Caco-2 (cell line): ENCODE results near the gene KDM2B. TPM values are rescaled to one million over a fixed set of nuclear protein-coding genes. Genes with fewer than 3 reads are reported as not detected.

Experiments
- BruUV-seq: library from RNA; stranded (reverse); fragments of 400-500 nt; replicated peaks from 2 replicates; lab custom pipeline; 2021; lab: Mats Ljungman, UMichigan
- CTCF ChIA-PET: fragments of 300-600 bp; sonication (Branson Sonifier 250); formaldehyde crosslinking; loops from one replicate; lab custom pipeline; 2022; ENCODE audit warnings: antibody characterized with exemption; lab: Charles Lee
- POLR2A ChIA-PET: fragments of 300-600 bp; sonication (Branson Sonifier 250); formaldehyde crosslinking; loops from one replicate; lab custom pipeline; 2022; ENCODE audit warnings: antibody characterized with exemption; lab: Charles Lee
- DNase-seq, 2 experiments: peaks; one replicate each; pipeline versions ENCODE4 v3.0.0 to v3.0.0-alpha.2; 2020 to 2022
- H3K27me3 ChIP-seq: replicated peaks from 2 replicates; pipeline ENCODE4 v1.6.0; 2011; ENCODE audit warnings: low read length; ENCODE audit not compliant: control insufficient read depth, insufficient read depth
- H3K36me3 ChIP-seq: 2 replicates; pipeline ENCODE4 v1.5.1; 2011; ENCODE audit warnings: low read length; ENCODE audit not compliant: control insufficient read depth, insufficient read depth
- H3K4me1 ChIP-seq: fragments of 250-450 bp; sonication (Bioruptor Pico); 2 replicates; pipeline ENCODE4 v1.5.1; 2020; ENCODE audit warnings: mild to moderate bottlenecking
- H3K4me3 ChIP-seq: 2 replicates; pipeline ENCODE4 v1.5.1; 2011; ENCODE audit warnings: low read depth, mild to moderate bottlenecking, control low read depth, low read length
- H3K9me3 ChIP-seq: fragments of 250-450 bp; sonication (Bioruptor Pico); 2 replicates; pipeline ENCODE4 v1.5.1; 2020; ENCODE audit warnings: mild to moderate bottlenecking, moderate library complexity
- H3K27ac Mint-ChIP-seq: one replicate; pipeline ENCODE4 v1.8.0; 2022; ENCODE audit warnings: mixed read lengths; ENCODE audit not compliant: unreplicated experiment
- H3K27me3 Mint-ChIP-seq: one replicate; pipeline ENCODE4 v1.8.0; 2022; ENCODE audit warnings: mixed read lengths; ENCODE audit not compliant: insufficient read depth, unreplicated experiment
- H3K36me3 Mint-ChIP-seq: one replicate; pipeline ENCODE4 v1.8.0; 2022; ENCODE audit warnings: mild to moderate bottlenecking, mixed read lengths; ENCODE audit not compliant: insufficient read depth, unreplicated experiment
- H3K4me1 Mint-ChIP-seq: one replicate; pipeline ENCODE4 v1.8.0; 2022; ENCODE audit warnings: low read depth, mixed read lengths; ENCODE audit not compliant: unreplicated experiment
- H3K4me3 Mint-ChIP-seq: one replicate; pipeline ENCODE4 v1.8.0; 2022; ENCODE audit warnings: mild to moderate bottlenecking, moderate library complexity, mixed read lengths; ENCODE audit not compliant: unreplicated experiment
- H3K9me3 Mint-ChIP-seq: one replicate; pipeline ENCODE4 v1.8.0; 2022; ENCODE audit warnings: mixed read lengths; ENCODE audit not compliant: unreplicated experiment
- intact Hi-C: fragments of 100-400 bp; cut with micrococcal nuclease; formaldehyde crosslinking; loops from one replicate; pipeline ENCODE4 v1.10.0; 2022; ENCODE audit not compliant: unreplicated experiment
- total RNA-seq: library from RNA; stranded (reverse); gene quantifications from 2 replicates; pipeline ENCODE4 v1.2.3, GENCODE V29; 2022
- TF ChIP-seq, protein P1 (sequence below), 2 experiments: fragments of 200-600 bp in 1 of 2; IDR thresholded peaks; 1 replicate in 1 of 2; 2 replicates in 1 of 2; pipeline versions ENCODE4 v1.5.1 to v1.8.0; 2011 to 2022; ENCODE audit warnings: antibody characterized with exemption in 1 of 2, control low read depth in 1 of 2, inconsistent platforms in 1 of 2, low read depth in 1 of 2, low read length in 1 of 2, mild to moderate bottlenecking in 1 of 2, moderate library complexity in 1 of 2; ENCODE audit not compliant: insufficient read depth in 1 of 2, severe bottlenecking in 1 of 2, unreplicated experiment in 1 of 2

The KDM2B gene
- total RNA-seq, 1 experiment from 2014 or later: 48.4 TPM

DNA sequence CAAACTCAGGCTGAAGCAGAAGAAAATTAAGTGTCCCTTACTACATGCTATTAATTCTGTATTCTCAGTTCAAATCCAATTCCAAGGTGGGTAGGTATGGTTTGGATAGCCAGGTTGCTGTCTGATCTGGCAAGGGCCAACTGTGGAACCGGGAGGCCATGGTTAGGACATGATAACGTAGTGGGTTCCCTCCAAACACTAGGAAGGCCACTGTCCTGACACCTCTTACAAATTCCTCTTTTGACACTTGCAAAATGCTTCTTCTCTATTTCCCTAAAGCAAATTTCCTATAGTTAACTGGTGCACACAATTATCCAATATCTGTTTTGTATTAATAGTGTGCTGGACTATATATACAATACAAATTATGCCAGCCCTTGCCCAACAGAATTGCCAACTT lies 110.1 kb downstream of the KDM2B start:
- no TSS peak for BruUV-seq
- ChIA-PET POLR2A (no interaction called here), CTCF (no interaction called here)
- H3K27ac Mint-ChIP-seq: no peak overlapping the region
- intact Hi-C loops: no loop called here
- peaks cover 6% of the 10 kb centered on the region for H3K36me3 Mint-ChIP-seq
- no peaks in the 10 kb centered on the region for H3K9me3 ChIP-seq
- no peaks in the 10 kb centered on the region for H3K27me3 Mint-ChIP-seq
- no peak for DNase-seq
- peaks cover 11% of the 10 kb centered on the region; the same call in 1 of the 2 replicates for H3K4me1 ChIP-seq
- no peaks in the 10 kb centered on the region for H3K36me3 ChIP-seq
- H3K4me1 Mint-ChIP-seq: peaks cover 6% of the 10 kb centered on the region
- TF ChIP-seq, protein P1, sequence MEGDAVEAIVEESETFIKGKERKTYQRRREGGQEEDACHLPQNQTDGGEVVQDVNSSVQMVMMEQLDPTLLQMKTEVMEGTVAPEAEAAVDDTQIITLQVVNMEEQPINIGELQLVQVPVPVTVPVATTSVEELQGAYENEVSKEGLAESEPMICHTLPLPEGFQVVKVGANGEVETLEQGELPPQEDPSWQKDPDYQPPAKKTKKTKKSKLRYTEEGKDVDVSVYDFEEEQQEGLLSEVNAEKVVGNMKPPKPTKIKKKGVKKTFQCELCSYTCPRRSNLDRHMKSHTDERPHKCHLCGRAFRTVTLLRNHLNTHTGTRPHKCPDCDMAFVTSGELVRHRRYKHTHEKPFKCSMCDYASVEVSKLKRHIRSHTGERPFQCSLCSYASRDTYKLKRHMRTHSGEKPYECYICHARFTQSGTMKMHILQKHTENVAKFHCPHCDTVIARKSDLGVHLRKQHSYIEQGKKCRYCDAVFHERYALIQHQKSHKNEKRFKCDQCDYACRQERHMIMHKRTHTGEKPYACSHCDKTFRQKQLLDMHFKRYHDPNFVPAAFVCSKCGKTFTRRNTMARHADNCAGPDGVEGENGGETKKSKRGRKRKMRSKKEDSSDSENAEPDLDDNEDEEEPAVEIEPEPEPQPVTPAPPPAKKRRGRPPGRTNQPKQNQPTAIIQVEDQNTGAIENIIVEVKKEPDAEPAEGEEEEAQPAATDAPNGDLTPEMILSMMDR (IDR thresholded peaks at IDR 0.05; ENCODE audit: insufficient read depth in 1 of 2, low read depth in 1 of 2, low read length in 1 of 2, severe bottlenecking in 1 of 2, unreplicated experiment in 1 of 2): no peak
- no peaks in the 10 kb centered on the region for H3K27me3 ChIP-seq
- H3K4me3 ChIP-seq: no peak overlapping the region
- no peak overlapping the region for H3K4me3 Mint-ChIP-seq
- H3K9me3 Mint-ChIP-seq: no peaks in the 10 kb centered on the region

DNA sequence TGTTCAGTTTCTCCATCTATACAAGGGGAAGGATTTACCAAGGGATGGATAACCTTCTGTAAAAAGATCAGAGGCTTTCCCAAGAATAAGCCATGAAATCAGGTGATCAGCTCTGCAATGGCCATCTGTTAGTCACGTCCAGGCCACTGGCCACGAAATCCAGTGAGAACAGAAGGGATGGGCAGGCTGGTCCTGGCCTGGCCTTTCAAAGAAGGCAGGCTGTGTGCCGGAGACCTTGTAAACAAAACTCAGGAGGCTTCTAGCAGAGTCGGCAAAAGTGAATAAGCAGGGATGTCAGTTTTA lies 112.4 kb downstream of the KDM2B start:
- no peaks in the 10 kb centered on the region for H3K9me3 Mint-ChIP-seq
- H3K9me3 ChIP-seq: no peaks in the 10 kb centered on the region
- peaks cover 2% of the 10 kb centered on the region; the same call in 1 of the 2 replicates for H3K36me3 ChIP-seq
- no peak overlapping the region for H3K27ac Mint-ChIP-seq
- H3K4me3 ChIP-seq: no peak overlapping the region
- H3K27me3 Mint-ChIP-seq: no peaks in the 10 kb centered on the region
- peaks cover 9% of the 10 kb centered on the region for H3K4me1 Mint-ChIP-seq
- H3K4me3 Mint-ChIP-seq: peak overlapping the region; percentile 56
- H3K27me3 ChIP-seq: no peaks in the 10 kb centered on the region
- POLR2A ChIA-PET: interaction anchor here (0.6 kb wide), 1 partner anchor 11 kb away, joined by 3 read pairs; no protein-coding TSS in a partner anchor
- TF ChIP-seq, protein P1 (IDR thresholded peaks at IDR 0.05; ENCODE audit: insufficient read depth in 1 of 2, low read depth in 1 of 2, low read length in 1 of 2, severe bottlenecking in 1 of 2, unreplicated experiment in 1 of 2): no peak
- CTCF ChIA-PET: interaction anchor here (0.9 kb wide), 1 partner anchor 26 kb away, joined by 3 read pairs; no protein-coding TSS in a partner anchor
- peaks cover 16% of the 10 kb centered on the region; the same call in 1 of the 2 replicates for H3K4me1 ChIP-seq
- DNase-seq: no peak
- peaks cover 6% of the 10 kb centered on the region for H3K36me3 Mint-ChIP-seq
- intact Hi-C loops: no loop called here
- BruUV-seq: no TSS peak

DNA sequence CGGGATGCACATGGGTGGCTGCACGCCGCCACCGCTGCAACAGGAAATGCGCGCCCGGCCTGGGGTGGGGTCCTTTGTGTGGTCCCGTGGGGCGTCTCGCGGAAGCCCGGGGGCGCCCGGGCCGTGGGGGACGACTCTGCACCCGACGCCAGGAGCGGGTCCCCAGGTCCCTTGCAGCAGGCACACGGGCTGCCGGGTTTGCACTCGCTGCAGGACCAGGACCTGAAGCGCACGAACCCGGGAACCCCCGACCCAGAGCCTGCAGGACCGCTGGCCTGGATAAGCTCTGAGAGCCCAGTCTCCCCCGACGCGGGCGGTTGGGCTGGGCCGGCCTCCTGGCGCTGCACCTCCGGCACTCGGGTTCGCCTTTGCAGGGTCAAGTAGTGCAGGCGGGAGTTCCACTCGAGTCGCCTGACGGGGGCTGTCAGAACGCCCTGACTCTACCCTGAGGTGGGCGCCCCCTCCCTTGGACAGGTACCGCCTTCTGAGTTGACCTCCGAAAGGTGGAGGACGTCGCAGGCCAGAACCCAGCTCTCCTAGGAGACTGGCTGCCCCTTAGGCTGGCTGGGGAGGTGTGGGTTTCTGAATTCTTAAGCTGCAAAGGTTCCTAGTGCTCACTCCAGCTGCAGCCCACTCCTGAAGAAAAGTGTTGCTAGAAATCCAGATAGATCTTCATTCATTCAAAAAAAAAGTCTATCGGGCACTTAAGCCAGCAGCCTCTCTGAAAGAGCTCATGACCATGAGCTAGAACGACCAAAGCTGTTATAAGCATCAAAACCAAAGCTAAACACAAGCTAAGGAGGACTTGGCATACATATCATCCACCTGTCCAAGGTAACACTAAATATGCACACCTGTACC lies 113.0 kb downstream of the KDM2B start:
- Mint-ChIP-seq H3K4me3 (peak overlapping the region; percentile 56), H3K27ac (no peak overlapping the region), H3K36me3 (peaks cover 6% of the 10 kb centered on the region), H3K9me3 (no peaks in the 10 kb centered on the region), H3K4me1 (peaks cover 9% of the 10 kb centered on the region), H3K27me3 (no peaks in the 10 kb centered on the region)
- no peaks in the 10 kb centered on the region for H3K27me3 ChIP-seq
- peak overlapping the region; percentile 72 for H3K4me3 ChIP-seq
- H3K4me1 ChIP-seq: peaks cover 16% of the 10 kb centered on the region; the same call in 1 of the 2 replicates
- no peaks in the 10 kb centered on the region for H3K9me3 ChIP-seq
- peak in 1 of 2 experiments; percentile 54 for DNase-seq
- peaks cover 2% of the 10 kb centered on the region; the same call in 1 of the 2 replicates for H3K36me3 ChIP-seq
- POLR2A ChIA-PET: interaction anchor here (0.6 kb wide), 2 partner anchors 11 to 176 kb away, joined by 3 read pairs; no protein-coding TSS in a partner anchor
- TF ChIP-seq, protein P1 (IDR thresholded peaks at IDR 0.05; ENCODE audit: insufficient read depth in 1 of 2, low read depth in 1 of 2, low read length in 1 of 2, severe bottlenecking in 1 of 2, unreplicated experiment in 1 of 2): no peak
- intact Hi-C loops: no loop called here
- BruUV-seq: no TSS peak
- CTCF ChIA-PET: interaction anchor here (0.6 to 1.0 kb wide), 3 partner anchors 11 to 26 kb away, joined by 3 read pairs; no protein-coding TSS in a partner anchor
